Trophoblast cell (in vitro differentiated cells and primary cell): ENCODE results near the gene DNAH14.

ENCODE experiments used
- DNase-seq, 2 donors: peaks; one replicate each; pipeline ENCODE4 v3.0.0-alpha.2; 2016
- H2AFZ ChIP-seq: 2 replicates; pipeline ENCODE4 v1.6.1; 2013; ENCODE audit warnings: low read length, moderate library complexity, mild to moderate bottlenecking; ENCODE audit not compliant: insufficient read depth, poor library complexity
- H2AK5ac ChIP-seq: 2 replicates; pipeline ENCODE4 v1.6.1; 2013; ENCODE audit warnings: mild to moderate bottlenecking, low read length
- H2BK120ac ChIP-seq: 2 replicates; pipeline ENCODE4 v1.6.1; 2013; ENCODE audit warnings: low read length, mild to moderate bottlenecking, moderate library complexity; ENCODE audit not compliant: insufficient read depth, poor library complexity
- H2BK12ac ChIP-seq: 2 replicates; pipeline ENCODE4 v1.6.1; 2013; ENCODE audit warnings: mild to moderate bottlenecking, low read length, moderate library complexity
- H2BK5ac ChIP-seq: 2 replicates; pipeline ENCODE4 v1.6.1; 2013; ENCODE audit warnings: low read length, low read depth, moderate library complexity, mild to moderate bottlenecking; ENCODE audit not compliant: poor library complexity
- H3K14ac ChIP-seq: 2 replicates; pipeline ENCODE4 v1.6.1; 2013; ENCODE audit warnings: mild to moderate bottlenecking, low read length
- H3K18ac ChIP-seq: 2 replicates; pipeline ENCODE4 v1.6.1; 2013; ENCODE audit warnings: mild to moderate bottlenecking, low read length
- H3K23ac ChIP-seq: 2 replicates; pipeline ENCODE4 v1.6.1; 2013; ENCODE audit warnings: low read length
- H3K27ac ChIP-seq: 2 replicates; pipeline ENCODE4 v1.5.1; 2013; ENCODE audit warnings: low read depth, mild to moderate bottlenecking, inconsistent platforms, low read length, moderate library complexity
- H3K27me3 ChIP-seq: 2 replicates; pipeline ENCODE4 v1.6.1; 2013; ENCODE audit warnings: inconsistent platforms, mild to moderate bottlenecking, low read length, moderate library complexity; ENCODE audit not compliant: insufficient read depth
- H3K36me3 ChIP-seq, 2 experiments: 1 replicate in 1 of 2; 2 replicates in 1 of 2; pipeline ENCODE4 v1.6.1; 2013; ENCODE audit warnings: low read length in 2 of 2, mild to moderate bottlenecking in 2 of 2, moderate library complexity in 1 of 2; ENCODE audit not compliant: insufficient read depth in 2 of 2, control insufficient read depth in 1 of 2
- H3K4ac ChIP-seq: 2 replicates; pipeline ENCODE4 v1.6.1; 2013; ENCODE audit warnings: low read depth, mild to moderate bottlenecking, low read length, moderate library complexity
- H3K4me1 ChIP-seq, 2 experiments: 1 replicate in 1 of 2; 2 replicates in 1 of 2; pipeline ENCODE4 v1.6.1; 2013; ENCODE audit warnings: low read length in 2 of 2, mild to moderate bottlenecking in 2 of 2, moderate library complexity in 1 of 2; ENCODE audit not compliant: insufficient read depth in 2 of 2, control insufficient read depth in 1 of 2
- H3K4me2 ChIP-seq: 2 replicates; pipeline ENCODE4 v1.6.1; 2013; ENCODE audit warnings: inconsistent platforms, mild to moderate bottlenecking, low read length, moderate library complexity
- H3K4me3 ChIP-seq: 2 replicates; pipeline ENCODE4 v1.5.1; 2013; ENCODE audit warnings: mild to moderate bottlenecking, low read depth, low read length, inconsistent platforms
- H3K79me1 ChIP-seq: one replicate; pipeline ENCODE4 v1.6.1; 2013; ENCODE audit warnings: low read length
- H3K79me2 ChIP-seq: 2 replicates; pipeline ENCODE4 v1.6.1; 2013; ENCODE audit warnings: low read length, mild to moderate bottlenecking; ENCODE audit not compliant: control insufficient read depth, insufficient read depth, poor library complexity
- H3K9ac ChIP-seq: 2 replicates; pipeline ENCODE4 v1.6.1; 2013; ENCODE audit warnings: mild to moderate bottlenecking, low read length
- H3K9me3 ChIP-seq: 2 replicates; pipeline ENCODE4 v1.6.1; 2013; ENCODE audit warnings: low read depth, mild to moderate bottlenecking, control low read depth, inconsistent platforms, low read length; ENCODE audit not compliant: insufficient read depth
- H4K12ac ChIP-seq: 2 replicates; pipeline ENCODE4 v1.6.1; 2013; ENCODE audit warnings: low read depth, mild to moderate bottlenecking, low read length, moderate library complexity
- H4K8ac ChIP-seq: 2 replicates; pipeline ENCODE4 v1.6.1; 2013; ENCODE audit warnings: low read depth, mild to moderate bottlenecking, low read length, moderate library complexity
- H4K91ac ChIP-seq: one replicate; pipeline ENCODE4 v1.6.1; 2013; ENCODE audit warnings: low read depth, mild to moderate bottlenecking, low read length, moderate library complexity
- WGBS: extraction: QIAGEN DNeasy Blood & Tissue Kit; methylation state at CpG from one replicate; pipeline ENCODE4 v1.1.7; 2013; ENCODE audit warnings: missing lambda C conversion rate; ENCODE audit not compliant: insufficient read length, insufficient coverage; ENCODE audit errors: extremely low coverage; 5-methylcytosine and 5-hydroxymethylcytosine counted together

The DNAH14 gene

GRCh38 chr1:224928906-224929305, 569 bp upstream of the DNAH14 start:
- no peak overlapping the region for H2BK120ac ChIP-seq
- no CpG with 5 or more reads among the region's 4 CpGs for WGBS
- no peak for DNase-seq
- peaks cover 4% of the 10 kb centered on the region for H3K79me1 ChIP-seq
- H3K9ac ChIP-seq, result no peak overlapping the region
- H3K27ac ChIP-seq, result no peak overlapping the region
- peak overlapping the region; percentile 89 for H3K4me2 ChIP-seq
- no peak overlapping the region for H4K12ac ChIP-seq
- H2AK5ac ChIP-seq, result no peak overlapping the region
- no peak overlapping the region for H2AFZ ChIP-seq
- no peak overlapping the region for H3K18ac ChIP-seq
- H3K4me3 ChIP-seq, result peak overlapping the region; percentile 81
- H2BK5ac ChIP-seq, result no peak overlapping the region
- H3K27me3 ChIP-seq, result no peaks in the 10 kb centered on the region
- H3K4me1 ChIP-seq, result peaks cover 0 to 2% of the 10 kb centered on the region in 2 experiments
- peaks cover 3% of the 10 kb centered on the region for H3K79me2 ChIP-seq
- H2BK12ac ChIP-seq, result no peak overlapping the region
- peak overlapping the region; percentile 93 for H4K8ac ChIP-seq
- no peak overlapping the region for H4K91ac ChIP-seq
- no peaks in the 10 kb centered on the region for H3K9me3 ChIP-seq
- no peak overlapping the region for H3K23ac ChIP-seq
- no peaks in the 10 kb centered on the region for H3K36me3 ChIP-seq
- H3K4ac ChIP-seq, result no peak overlapping the region
- no peak overlapping the region for H3K14ac ChIP-seq

- Histone ChIP-seq H2AK5ac (no peak overlapping the region), H3K4ac (no peak overlapping the region), H4K8ac (no peak overlapping the region), H3K79me2 (peaks cover 3% of the 10 kb centered on the region), H3K4me1 (no peaks in the 10 kb centered on the region), H2BK120ac (no peak overlapping the region), H2BK12ac (no peak overlapping the region), H3K18ac (no peak overlapping the region), H3K23ac (no peak overlapping the region), H3K27me3 (no peaks in the 10 kb centered on the region), H3K27ac (no peak overlapping the region), H3K14ac (no peak overlapping the region), H3K4me2 (no peak overlapping the region), H3K36me3 (no peaks in the 10 kb centered on the region), H3K9ac (no peak overlapping the region), H3K9me3 (no peaks in the 10 kb centered on the region), H2AFZ (no peak overlapping the region), H3K79me1 (peaks cover 4% of the 10 kb centered on the region), H2BK5ac (no peak overlapping the region), H4K12ac (no peak overlapping the region), H3K4me3 (no peak overlapping the region), H4K91ac (no peak overlapping the region)
- WGBS, result no CpG with 5 or more reads among the region's 1 CpG
- DNase-seq, result no peak
These were observed 2.1 kb downstream of the DNAH14 start for GRCh38 chr1:224931605-224932004.

GRCh38 chr1:224932607-224933249, 3.3 kb downstream of the DNAH14 start:
- Histone ChIP-seq H2BK120ac (no peak overlapping the region), H2BK5ac (no peak overlapping the region), H4K12ac (no peak overlapping the region), H3K4ac (no peak overlapping the region), H3K27me3 (no peaks in the 10 kb centered on the region), H3K27ac (no peak overlapping the region), H2AK5ac (no peak overlapping the region), H3K4me3 (no peak overlapping the region), H3K4me1 (no peaks in the 10 kb centered on the region), H2BK12ac (no peak overlapping the region), H2AFZ (no peak overlapping the region), H3K9ac (no peak overlapping the region), H4K91ac (no peak overlapping the region), H3K4me2 (no peak overlapping the region), H3K79me1 (peaks cover 4% of the 10 kb centered on the region), H3K23ac (no peak overlapping the region), H3K9me3 (no peaks in the 10 kb centered on the region), H3K79me2 (peaks cover 3% of the 10 kb centered on the region), H3K36me3 (no peaks in the 10 kb centered on the region), H3K14ac (no peak overlapping the region), H3K18ac (no peak overlapping the region), H4K8ac (no peak overlapping the region)
- no CpG with 5 or more reads among the region's 1 CpG for WGBS
- DNase-seq, result no peak

- H3K9ac ChIP-seq, result no peak overlapping the region
- H2BK12ac ChIP-seq, result no peak overlapping the region
- H3K18ac ChIP-seq, result no peak overlapping the region
- H3K79me1 ChIP-seq, result peaks cover 4% of the 10 kb centered on the region
- H3K23ac ChIP-seq, result no peak overlapping the region
- H3K79me2 ChIP-seq, result peaks cover 3% of the 10 kb centered on the region
- H3K14ac ChIP-seq, result no peak overlapping the region
- no peaks in the 10 kb centered on the region for H3K36me3 ChIP-seq
- no peak overlapping the region for H4K91ac ChIP-seq
- WGBS, result no CpG with 5 or more reads among the region's 4 CpGs
- no peaks in the 10 kb centered on the region for H3K4me1 ChIP-seq
- no peak overlapping the region for H2BK120ac ChIP-seq
- H3K4me2 ChIP-seq, result no peak overlapping the region
- no peaks in the 10 kb centered on the region for H3K9me3 ChIP-seq
- no peaks in the 10 kb centered on the region for H3K27me3 ChIP-seq
- H3K4ac ChIP-seq, result no peak overlapping the region
- no peak overlapping the region for H3K4me3 ChIP-seq
- no peak overlapping the region for H4K12ac ChIP-seq
- H2AK5ac ChIP-seq, result no peak overlapping the region
- no peak overlapping the region for H2BK5ac ChIP-seq
- no peak overlapping the region for H4K8ac ChIP-seq
- DNase-seq, result no peak
- no peak overlapping the region for H2AFZ ChIP-seq
- H3K27ac ChIP-seq, result no peak overlapping the region
These were observed 4.1 kb downstream of the DNAH14 start for GRCh38 chr1:224933584-224933983.
